NCI-H2196 treated with DMSO at 0.1 percent for 48 hours (cell line): ENCODE measurements around the gene KCND3.

Experiments
- DNase-seq: peaks from one replicate; lab custom pipeline; 2025; ENCODE audit not compliant: unreplicated experiment; lab: John Stamatoyannopoulos, UW

The KCND3 gene

GRCh38 chr1:111921948-111922347, 67.5 kb downstream of the KCND3 start:
- no peak for DNase-seq

- peak; percentile 70 for DNase-seq
Measured at GRCh38 chr1:111920221-111921024, 69.0 kb downstream of the KCND3 start.

- DNase-seq: no peak
Measured at GRCh38 chr1:111911776-111912515, 77.5 kb downstream of the KCND3 start.

- no peak for DNase-seq
Measured at GRCh38 chr1:111911061-111911460, 78.4 kb downstream of the KCND3 start.

- no peak for DNase-seq
Measured at GRCh38 chr1:111909030-111909429, 80.4 kb downstream of the KCND3 start.

GRCh38 chr1:111908011-111908621, 81.4 kb downstream of the KCND3 start:
- DNase-seq: no peak

- DNase-seq: no peak
Measured at GRCh38 chr1:111907321-111907720, 82.1 kb downstream of the KCND3 start.

- DNase-seq: no peak
Measured at GRCh38 chr1:111906816-111907215, 82.7 kb downstream of the KCND3 start.

- DNase-seq: no peak
Measured at GRCh38 chr1:111906111-111906510, 83.4 kb downstream of the KCND3 start.

GRCh38 chr1:111904478-111905218, 84.8 kb downstream of the KCND3 start:
- no peak for DNase-seq

GRCh38 chr1:111903871-111904449, 85.5 kb downstream of the KCND3 start:
- DNase-seq: no peak

GRCh38 chr1:111903148-111903870, 86.2 kb downstream of the KCND3 start:
- no peak for DNase-seq

- DNase-seq: no peak
Measured at GRCh38 chr1:111895469-111895868, 94.0 kb downstream of the KCND3 start.

- DNase-seq: no peak
Measured at GRCh38 chr1:111895017-111895416, 94.5 kb downstream of the KCND3 start.

GRCh38 chr1:111894497-111894896, 95.0 kb downstream of the KCND3 start:
- DNase-seq: no peak

- DNase-seq: no peak
Measured at GRCh38 chr1:111891566-111891965, 97.9 kb downstream of the KCND3 start.

GRCh38 chr1:111888740-111889376, 100.6 kb downstream of the KCND3 start:
- DNase-seq: no peak

GRCh38 chr1:111887875-111888274, 101.6 kb downstream of the KCND3 start:
- DNase-seq: no peak

- no peak for DNase-seq
Measured at GRCh38 chr1:111887385-111887784, 102.1 kb downstream of the KCND3 start.

- no peak for DNase-seq
Measured at GRCh38 chr1:111886741-111887140, 102.7 kb downstream of the KCND3 start.
